Adipocyte (in vitro differentiated cells): ENCODE data around the gene TSPAN33.
A peak's percentile ranks its signal among the peaks of the same experiment; 100 is the strongest.

Experiments
- DNase-seq: peaks from one replicate; pipeline ENCODE4 v3.0.0-alpha.2; 2015; ENCODE audit warnings: low read depth
- H3K27me3 ChIP-seq: replicated peaks from 2 replicates; pipeline ENCODE4 v1.7.0; 2013; ENCODE audit warnings: mild to moderate bottlenecking, low read length, moderate library complexity; ENCODE audit not compliant: control insufficient read depth, insufficient read depth
- H3K36me3 ChIP-seq: 2 replicates; pipeline ENCODE4 v1.7.0; 2013; ENCODE audit warnings: low read length, mild to moderate bottlenecking, moderate library complexity; ENCODE audit not compliant: control insufficient read depth, insufficient read depth, severe bottlenecking
- H3K4me1 ChIP-seq: 2 replicates; pipeline ENCODE4 v1.7.0; 2013; ENCODE audit warnings: mild to moderate bottlenecking, low read length, moderate library complexity; ENCODE audit not compliant: control insufficient read depth, insufficient read depth
- H3K4me3 ChIP-seq: 2 replicates; pipeline ENCODE4 v1.7.0; 2013; ENCODE audit warnings: mild to moderate bottlenecking, low read length, moderate library complexity
- H3K9ac ChIP-seq: 2 replicates; pipeline ENCODE4 v1.7.0; 2013; ENCODE audit warnings: mild to moderate bottlenecking, low read length, moderate library complexity
- H3K9me3 ChIP-seq: 2 replicates; pipeline ENCODE4 v1.7.0; 2013; ENCODE audit warnings: mild to moderate bottlenecking, low read length, moderate library complexity; ENCODE audit not compliant: control insufficient read depth

Gene TSPAN33

GRCh38 chr7:129184981-129185670, 40.6 kb downstream of the TSPAN33 start:
- H3K9me3 ChIP-seq = no peaks in the 10 kb centered on the region
- peaks cover 46% of the 10 kb centered on the region for H3K27me3 ChIP-seq

GRCh38 chr7:129186749-129187260, 42.3 kb downstream of the TSPAN33 start:
- DNase-seq = no peak
- no peaks in the 10 kb centered on the region for H3K36me3 ChIP-seq
- no peak overlapping the region for H3K9ac ChIP-seq

More at GRCh38 chr7:129184981-129185670, 40.6 kb downstream of the TSPAN33 start:
- Histone ChIP-seq H3K36me3 (no peaks in the 10 kb centered on the region), H3K4me1 (peaks cover 9% of the 10 kb centered on the region), H3K4me3 (no peak overlapping the region), H3K9ac (no peak overlapping the region)
- no peak for DNase-seq

GRCh38 chr7:129187681-129188371, 43.3 kb downstream of the TSPAN33 start:
- peak overlapping the region; percentile 78 for H3K4me3 ChIP-seq
- H3K27me3 ChIP-seq = peaks cover 62% of the 10 kb centered on the region
- no peak overlapping the region for H3K9ac ChIP-seq
- H3K4me1 ChIP-seq = peaks cover 10% of the 10 kb centered on the region
- H3K36me3 ChIP-seq = no peaks in the 10 kb centered on the region
- no peak for DNase-seq
- no peaks in the 10 kb centered on the region for H3K9me3 ChIP-seq

More at GRCh38 chr7:129186749-129187260, 42.3 kb downstream of the TSPAN33 start:
- no peak overlapping the region for H3K4me3 ChIP-seq
- no peaks in the 10 kb centered on the region for H3K9me3 ChIP-seq
- peaks cover 10% of the 10 kb centered on the region for H3K4me1 ChIP-seq
- peaks cover 53% of the 10 kb centered on the region for H3K27me3 ChIP-seq

GRCh38 chr7:129188372-129188891, 43.9 kb downstream of the TSPAN33 start, which contains the start of gene SMO:
TSS of gene SMO (plus strand) at chr7:129188633. CDS start at chr7:129189152, 519 bp downstream.
- no peaks in the 10 kb centered on the region for H3K9me3 ChIP-seq
- no peaks in the 10 kb centered on the region for H3K36me3 ChIP-seq
- peaks cover 10% of the 10 kb centered on the region for H3K4me1 ChIP-seq
- H3K27me3 ChIP-seq = peaks cover 65% of the 10 kb centered on the region
- peak within 1 kb of the TSS; percentile 39 for H3K9ac ChIP-seq
- DNase-seq = peak; percentile 88
- peak within 1 kb of the TSS; percentile 78 for H3K4me3 ChIP-seq

GRCh38 chr7:129188892-129189660, 44.6 kb downstream of the TSPAN33 start:
- peak; percentile 71 for DNase-seq
- Histone ChIP-seq H3K9ac (peak overlapping the region; percentile 39), H3K4me3 (peak overlapping the region; percentile 78), H3K4me1 (peaks cover 10% of the 10 kb centered on the region), H3K9me3 (no peaks in the 10 kb centered on the region), H3K27me3 (peaks cover 65% of the 10 kb centered on the region), H3K36me3 (no peaks in the 10 kb centered on the region)

GRCh38 chr7:129189661-129190310, 45.3 kb downstream of the TSPAN33 start:
- peak overlapping the region; percentile 78 for H3K4me3 ChIP-seq
- H3K9me3 ChIP-seq = no peaks in the 10 kb centered on the region
- DNase-seq = peak; percentile 46
- H3K4me1 ChIP-seq = peaks cover 10% of the 10 kb centered on the region
- peaks cover 65% of the 10 kb centered on the region for H3K27me3 ChIP-seq
- H3K36me3 ChIP-seq = no peaks in the 10 kb centered on the region
- peak overlapping the region; percentile 39 for H3K9ac ChIP-seq

GRCh38 chr7:129191272-129191671, 46.8 kb downstream of the TSPAN33 start:
- H3K9me3 ChIP-seq = no peaks in the 10 kb centered on the region
- peaks cover 10% of the 10 kb centered on the region for H3K4me1 ChIP-seq
- H3K9ac ChIP-seq = no peak overlapping the region
- peaks cover 53% of the 10 kb centered on the region for H3K27me3 ChIP-seq
- H3K36me3 ChIP-seq = no peaks in the 10 kb centered on the region
- H3K4me3 ChIP-seq = no peak overlapping the region
- DNase-seq = no peak

GRCh38 chr7:129193892-129194291, 49.4 kb downstream of the TSPAN33 start:
- Histone ChIP-seq H3K4me1 (peaks cover 10% of the 10 kb centered on the region), H3K9me3 (no peaks in the 10 kb centered on the region), H3K27me3 (peaks cover 36% of the 10 kb centered on the region), H3K36me3 (no peaks in the 10 kb centered on the region), H3K4me3 (no peak overlapping the region), H3K9ac (no peak overlapping the region)
- no peak for DNase-seq

GRCh38 chr7:129197771-129198170, 53.3 kb downstream of the TSPAN33 start:
- H3K4me1 ChIP-seq = no peaks in the 10 kb centered on the region
- H3K4me3 ChIP-seq = no peak overlapping the region
- H3K36me3 ChIP-seq = no peaks in the 10 kb centered on the region
- H3K9me3 ChIP-seq = no peaks in the 10 kb centered on the region
- H3K9ac ChIP-seq = no peak overlapping the region
- H3K27me3 ChIP-seq = peaks cover 5% of the 10 kb centered on the region
- no peak for DNase-seq

- H3K36me3 ChIP-seq = no peaks in the 10 kb centered on the region
- no peak overlapping the region for H3K4me3 ChIP-seq
- H3K4me1 ChIP-seq = no peaks in the 10 kb centered on the region
- no peaks in the 10 kb centered on the region for H3K9me3 ChIP-seq
- H3K27me3 ChIP-seq = peaks cover 3% of the 10 kb centered on the region
- H3K9ac ChIP-seq = no peak overlapping the region
- no peak for DNase-seq
These were observed 54.9 kb downstream of the TSPAN33 start for GRCh38 chr7:129199406-129199805.
